GM23248 (cell line): Measurements from ENCODE around the gene NACC2. TPM values are rescaled to one million over a fixed set of nuclear protein-coding genes. Genes with fewer than 3 reads are reported as not detected.

Experiments used
- DNase-seq: peaks from one replicate; pipeline ENCODE4 v3.0.0-alpha.2; 2015
- H2AFZ ChIP-seq: fragments of 200-600 bp; sonication (generic); 2 replicates; pipeline ENCODE4 v1.6.1; 2016; ENCODE audit warnings: antibody characterized with exemption
- H3F3A ChIP-seq: fragments of 200-600 bp; sonication (generic); 2 replicates; pipeline ENCODE4 v1.6.1; 2016; ENCODE audit warnings: mild to moderate bottlenecking, antibody characterized with exemption, mixed run types; ENCODE audit not compliant: insufficient read depth
- H3K27ac ChIP-seq: fragments of 200-600 bp; sonication (generic); 2 replicates; pipeline ENCODE4 v1.5.1; 2016; ENCODE audit warnings: mild to moderate bottlenecking
- H3K27me3 ChIP-seq: fragments of 200-600 bp; sonication (generic); replicated peaks from 2 replicates; pipeline ENCODE4 v1.6.1; 2016; ENCODE audit warnings: mild to moderate bottlenecking; ENCODE audit not compliant: insufficient read depth
- H3K36me3 ChIP-seq: fragments of 200-600 bp; sonication (generic); 2 replicates; pipeline ENCODE4 v1.6.1; 2016; ENCODE audit warnings: low read depth, mild to moderate bottlenecking
- H3K4me1 ChIP-seq: fragments of 200-600 bp; sonication (generic); 2 replicates; pipeline ENCODE4 v1.6.1; 2016; ENCODE audit warnings: mild to moderate bottlenecking; ENCODE audit not compliant: insufficient read depth
- H3K4me2 ChIP-seq: fragments of 200-600 bp; sonication (generic); one replicate; pipeline ENCODE4 v1.6.1; 2016; ENCODE audit warnings: mild to moderate bottlenecking; ENCODE audit not compliant: unreplicated experiment
- H3K4me3 ChIP-seq: fragments of 200-600 bp; sonication (generic); 2 replicates; pipeline ENCODE4 v1.5.1; 2016; ENCODE audit warnings: mild to moderate bottlenecking
- H3K79me2 ChIP-seq: fragments of 200-600 bp; sonication (generic); 2 replicates; pipeline ENCODE4 v1.6.1; 2016; ENCODE audit warnings: mild to moderate bottlenecking; ENCODE audit not compliant: insufficient read depth
- H3K9ac ChIP-seq: fragments of 200-600 bp; sonication (generic); 2 replicates; pipeline ENCODE4 v1.6.1; 2016; ENCODE audit warnings: mild to moderate bottlenecking
- H3K9me2 ChIP-seq: fragments of 200-600 bp; sonication (generic); 2 replicates; pipeline ENCODE4 v1.6.1; 2016; ENCODE audit warnings: mixed run types, mild to moderate bottlenecking, moderate library complexity; ENCODE audit not compliant: insufficient read depth
- H3K9me3 ChIP-seq: fragments of 200-600 bp; sonication (generic); one replicate; pipeline ENCODE4 v1.6.1; 2017; ENCODE audit warnings: low read depth
- H4K20me1 ChIP-seq: fragments of 200-600 bp; sonication (generic); 2 replicates; pipeline ENCODE4 v1.6.0; 2016; ENCODE audit not compliant: insufficient read depth
- EZH2 ChIP-seq: fragments of 200-600 bp; sonication (generic); IDR thresholded peaks from 2 replicates; pipeline ENCODE4 v1.6.1; 2018; ENCODE audit warnings: antibody characterized with exemption, mild to moderate bottlenecking; ENCODE audit not compliant: insufficient read depth, poor library complexity, severe bottlenecking
- EZH2phosphoT487 ChIP-seq: fragments of 200-600 bp; sonication (generic); IDR thresholded peaks from 2 replicates; pipeline ENCODE4 v1.6.1; 2018; ENCODE audit warnings: antibody characterized with exemption, moderate library complexity, mild to moderate bottlenecking, low read depth; ENCODE audit not compliant: insufficient read depth
- WGBS, 2 experiments: methylation state at CpG; one replicate each; pipeline ENCODE4 v1.1.6; 2015 to 2017; ENCODE audit warnings: low lambda C conversion rate in 2 of 2, low coverage in 1 of 2; ENCODE audit errors: missing lambda C conversion rate in 2 of 2; 5-methylcytosine and 5-hydroxymethylcytosine counted together
- in situ Hi-C: fragments of 300-500 bp; cut with MboI; formaldehyde crosslinking; loops from 2 replicates; pipeline ENCODE4 v1.15.0; 2020
- polyA plus RNA-seq: library from polyadenylated mRNA; unstranded; fragments of >200 nt; fragmentation: Nextera tagmentation; extraction: Ambion mirVana; gene quantifications from 2 replicates; pipeline ENCODE4 v1.2.1, GENCODE V29; 2016
- total RNA-seq: library from RNA; depleted of rRNA; stranded (reverse); fragments of >200 nt; shearing (Covaris generic); gene quantifications from 2 replicates; pipeline ENCODE4 v1.2.3, GENCODE V29; 2014

NACC2 gene
- total and polyA plus RNA-seq, 2 experiments from 2014 or later = 5.3 to 30.7 TPM

DNA sequence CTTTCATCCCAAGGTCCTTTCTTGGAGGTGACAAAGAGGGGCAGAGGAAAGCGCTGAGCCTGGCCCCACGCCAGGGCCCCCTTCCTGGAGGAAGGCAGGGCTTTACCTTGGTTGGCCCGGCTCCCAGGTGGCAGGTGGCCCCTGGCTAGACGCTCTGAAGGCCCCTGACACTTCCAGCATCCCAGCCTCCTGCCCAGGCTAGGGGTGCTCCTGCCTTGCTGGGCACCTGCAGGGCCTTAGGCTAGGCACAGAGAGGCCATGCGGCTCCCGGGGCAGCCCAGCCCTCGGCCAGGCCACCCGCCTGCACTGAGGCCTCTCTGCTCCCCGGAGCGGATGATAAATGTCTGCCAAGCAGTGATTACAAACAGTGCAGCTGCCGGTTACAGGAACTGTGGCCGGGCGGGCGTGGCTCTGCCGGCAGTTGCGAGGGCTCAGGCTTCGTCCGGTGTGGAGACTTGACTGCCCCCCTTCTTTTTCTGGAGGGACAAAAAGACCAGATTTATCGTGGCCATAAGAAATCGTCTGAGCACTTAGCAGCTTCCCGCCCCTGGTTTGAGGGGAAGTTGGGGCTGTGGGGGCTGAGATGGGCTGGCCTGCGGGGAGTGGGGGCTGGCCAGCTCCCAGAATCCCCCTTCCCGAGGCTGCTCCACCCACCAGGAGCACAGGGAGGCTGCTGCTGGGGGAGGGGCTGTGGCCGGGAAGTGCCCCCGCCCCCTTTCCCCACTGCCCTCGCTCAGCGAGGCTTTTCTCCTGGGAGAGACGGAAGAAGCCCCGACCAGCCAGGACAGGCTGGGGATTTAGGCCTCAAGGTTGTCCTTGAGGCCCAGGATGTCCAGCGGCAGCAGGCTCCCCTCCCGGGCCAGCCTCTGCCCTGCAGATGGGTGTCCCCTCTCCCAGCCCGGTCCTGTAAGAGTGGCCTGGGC lies 102.3 kb downstream of the NACC2 start:
- Histone ChIP-seq H3K9ac (peak overlapping the region; percentile 53), H3K36me3 (no peaks in the 10 kb centered on the region), H3K9me2 (no peaks in the 10 kb centered on the region), H3F3A (no peaks in the 10 kb centered on the region), H4K20me1 (no peaks in the 10 kb centered on the region), H2AFZ (peak overlapping the region; percentile 85), H3K4me2 (peak overlapping the region; percentile 48), H3K9me3 (no peaks in the 10 kb centered on the region), H3K27me3 (no peaks in the 10 kb centered on the region; the same call in 1 of the 2 replicates), H3K4me3 (peak overlapping the region; percentile 27; the same call in 1 of the 2 replicates), H3K27ac (no peak overlapping the region), H3K79me2 (no peaks in the 10 kb centered on the region), H3K4me1 (peaks cover 10% of the 10 kb centered on the region)
- in situ Hi-C loops = no loop called here
- no peak for TF ChIP-seq EZH2
- TF ChIP-seq EZH2phosphoT487 = no peak
- DNase-seq = peak; percentile 87
- 9 to 13% methylated on average over 28 to 30 of the region's 32 CpGs for WGBS, 2 experiments

DNA sequence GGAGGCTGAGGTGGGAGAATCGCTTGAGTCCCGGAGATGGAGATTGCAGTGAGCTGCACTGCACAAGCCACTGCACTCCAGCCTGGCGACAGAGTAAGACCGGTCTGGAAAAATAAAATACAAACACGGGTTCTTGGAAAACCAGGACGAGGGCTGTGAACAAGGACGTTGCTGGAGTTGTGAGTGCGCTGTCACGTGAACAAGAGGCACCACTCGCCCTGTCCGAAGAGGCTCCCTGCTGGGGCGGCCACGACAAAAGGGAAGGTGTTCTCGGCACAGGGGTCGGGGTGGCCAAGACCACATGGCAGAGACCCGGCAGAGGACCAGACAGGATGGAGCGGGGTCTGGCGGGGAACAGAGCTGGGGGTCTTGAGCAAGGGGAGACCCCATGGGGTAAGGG lies 103.3 kb downstream of the NACC2 start:
- Histone ChIP-seq H4K20me1 (no peaks in the 10 kb centered on the region), H3K9ac (no peak overlapping the region), H3K36me3 (no peaks in the 10 kb centered on the region), H3K27ac (no peak overlapping the region), H3K9me3 (no peaks in the 10 kb centered on the region), H3K79me2 (no peaks in the 10 kb centered on the region), H2AFZ (no peak overlapping the region), H3F3A (no peaks in the 10 kb centered on the region), H3K9me2 (no peaks in the 10 kb centered on the region), H3K4me1 (peaks cover 10% of the 10 kb centered on the region), H3K4me3 (no peak overlapping the region), H3K4me2 (no peak overlapping the region), H3K27me3 (no peaks in the 10 kb centered on the region; the same call in 1 of the 2 replicates)
- in situ Hi-C loops = no loop called here
- no peak for TF ChIP-seq EZH2phosphoT487
- TF ChIP-seq EZH2 = no peak
- DNase-seq = no peak
- WGBS, 2 experiments = 65 to 80% methylated on average over 18 of the region's 18 CpGs

DNA sequence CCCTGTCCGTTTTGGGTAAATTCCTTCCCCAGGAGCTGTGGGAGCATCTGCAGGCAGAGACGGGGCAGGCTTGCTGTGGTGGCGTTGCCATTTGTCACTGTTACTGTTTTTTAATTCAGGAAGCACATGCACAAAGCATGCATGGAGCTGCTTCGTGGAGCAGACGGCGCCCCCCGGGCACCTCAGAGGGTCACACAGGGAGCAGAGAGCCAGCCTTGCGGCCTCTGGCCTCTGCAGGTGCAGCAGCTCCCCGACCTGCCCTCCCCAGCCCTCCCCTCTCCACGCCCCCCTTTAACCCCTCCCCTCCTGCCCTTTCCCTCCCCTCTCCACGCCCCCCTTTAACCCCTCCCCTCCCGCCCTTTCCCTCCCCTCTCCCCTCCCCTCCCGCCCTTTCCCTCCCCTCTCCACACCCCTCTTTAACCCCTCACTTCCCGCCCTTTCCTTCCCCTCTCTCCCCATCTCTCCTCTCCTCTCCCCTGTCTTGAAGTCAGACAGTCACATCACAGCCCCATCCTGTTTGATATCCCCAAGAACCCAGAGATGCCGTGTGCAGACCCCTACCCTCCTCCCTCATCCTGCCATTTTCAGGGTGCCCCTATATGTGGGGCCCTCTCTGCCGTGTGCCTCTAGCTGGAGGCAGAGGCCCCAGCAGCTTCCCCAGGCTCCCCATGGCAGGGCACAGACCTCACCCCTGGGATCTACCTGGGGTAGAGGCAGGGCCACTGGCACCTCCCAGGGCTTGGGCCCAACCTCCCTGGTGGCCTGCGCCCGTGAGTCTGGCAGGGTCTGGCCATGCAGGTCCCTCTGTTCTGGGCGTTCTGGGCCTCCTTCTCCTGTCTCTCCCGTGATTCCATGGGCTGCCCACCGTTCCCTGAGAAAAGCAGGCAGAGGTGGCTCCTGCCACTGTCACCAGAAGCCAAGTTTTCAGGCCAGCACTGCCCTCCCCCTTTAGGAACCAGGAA lies 104.3 kb downstream of the NACC2 start:
- TF ChIP-seq EZH2 (no peak), EZH2phosphoT487 (no peak)
- Histone ChIP-seq H3K4me3 (no peak overlapping the region), H3F3A (no peaks in the 10 kb centered on the region), H3K9ac (no peak overlapping the region), H2AFZ (no peak overlapping the region), H3K27me3 (no peaks in the 10 kb centered on the region; the same call in 1 of the 2 replicates), H4K20me1 (no peaks in the 10 kb centered on the region), H3K4me1 (peaks cover 10% of the 10 kb centered on the region), H3K9me2 (no peaks in the 10 kb centered on the region), H3K79me2 (no peaks in the 10 kb centered on the region), H3K4me2 (no peak overlapping the region), H3K36me3 (no peaks in the 10 kb centered on the region), H3K27ac (no peak overlapping the region), H3K9me3 (no peaks in the 10 kb centered on the region)
- in situ Hi-C loops = no loop called here
- peak; percentile 60 for DNase-seq
- WGBS, 2 experiments = 18 to 35% methylated on average over 10 to 21 of the region's 21 CpGs
